ENCODE data around the gene CCL4L2.
"Not testable (repeated sequence)": the region's sequence is repeated elsewhere in the genome, so short reads cannot be mapped to it uniquely, and the experiment has no call there.

GRCh38 chr17:36219556-36219955 lies 8.7 kb downstream of the CCL4L2 start:
- TF ChIP-seq CTCF, POLR2A (IDR thresholded peaks at IDR 0.05): not testable (repeated sequence)

Measured in thyroid gland (tissue), 4 donors.